AG09319 (cell line): ENCODE results near the gene DUSP12.

ENCODE experiments used
- DNase-seq: peaks from one replicate; pipeline ENCODE4 v3.0.0-alpha.2; 2010; ENCODE audit warnings: low read depth; ENCODE audit errors: extremely low read depth
- TF ChIP-seq, protein P1 (sequence below): IDR thresholded peaks from 2 replicates; pipeline ENCODE4 v1.5.1; 2011; ENCODE audit warnings: low read depth, mild to moderate bottlenecking, inconsistent platforms, low read length, moderate library complexity

The DUSP12 gene

DNA sequence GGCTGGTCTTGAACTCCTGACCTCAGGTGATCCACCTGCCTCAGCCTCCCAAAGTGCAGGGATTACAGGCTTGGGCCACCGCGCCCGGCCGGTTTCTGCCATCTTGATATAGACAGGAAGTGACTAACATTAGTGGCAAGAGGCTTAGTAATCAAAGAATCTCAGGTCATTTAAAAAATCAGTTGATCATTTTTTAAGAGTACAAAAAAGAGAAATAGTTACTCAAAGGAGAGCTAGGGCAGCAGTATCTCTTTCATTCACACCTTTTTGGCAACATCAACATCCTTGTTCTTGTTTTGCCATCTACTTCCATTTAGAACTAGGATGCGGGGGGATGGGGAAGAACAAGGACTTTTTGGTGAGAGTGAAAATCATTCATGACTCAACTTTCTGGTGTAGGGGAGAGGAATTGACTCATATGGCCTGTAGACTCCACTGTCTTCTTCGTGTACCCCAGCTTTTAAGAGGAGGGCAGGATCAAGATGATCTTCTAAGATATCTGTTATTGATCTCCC lies 19.5 kb upstream of the DUSP12 start:
- DNase-seq = no peak
- TF ChIP-seq, protein P1, sequence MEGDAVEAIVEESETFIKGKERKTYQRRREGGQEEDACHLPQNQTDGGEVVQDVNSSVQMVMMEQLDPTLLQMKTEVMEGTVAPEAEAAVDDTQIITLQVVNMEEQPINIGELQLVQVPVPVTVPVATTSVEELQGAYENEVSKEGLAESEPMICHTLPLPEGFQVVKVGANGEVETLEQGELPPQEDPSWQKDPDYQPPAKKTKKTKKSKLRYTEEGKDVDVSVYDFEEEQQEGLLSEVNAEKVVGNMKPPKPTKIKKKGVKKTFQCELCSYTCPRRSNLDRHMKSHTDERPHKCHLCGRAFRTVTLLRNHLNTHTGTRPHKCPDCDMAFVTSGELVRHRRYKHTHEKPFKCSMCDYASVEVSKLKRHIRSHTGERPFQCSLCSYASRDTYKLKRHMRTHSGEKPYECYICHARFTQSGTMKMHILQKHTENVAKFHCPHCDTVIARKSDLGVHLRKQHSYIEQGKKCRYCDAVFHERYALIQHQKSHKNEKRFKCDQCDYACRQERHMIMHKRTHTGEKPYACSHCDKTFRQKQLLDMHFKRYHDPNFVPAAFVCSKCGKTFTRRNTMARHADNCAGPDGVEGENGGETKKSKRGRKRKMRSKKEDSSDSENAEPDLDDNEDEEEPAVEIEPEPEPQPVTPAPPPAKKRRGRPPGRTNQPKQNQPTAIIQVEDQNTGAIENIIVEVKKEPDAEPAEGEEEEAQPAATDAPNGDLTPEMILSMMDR = no peak

DNA sequence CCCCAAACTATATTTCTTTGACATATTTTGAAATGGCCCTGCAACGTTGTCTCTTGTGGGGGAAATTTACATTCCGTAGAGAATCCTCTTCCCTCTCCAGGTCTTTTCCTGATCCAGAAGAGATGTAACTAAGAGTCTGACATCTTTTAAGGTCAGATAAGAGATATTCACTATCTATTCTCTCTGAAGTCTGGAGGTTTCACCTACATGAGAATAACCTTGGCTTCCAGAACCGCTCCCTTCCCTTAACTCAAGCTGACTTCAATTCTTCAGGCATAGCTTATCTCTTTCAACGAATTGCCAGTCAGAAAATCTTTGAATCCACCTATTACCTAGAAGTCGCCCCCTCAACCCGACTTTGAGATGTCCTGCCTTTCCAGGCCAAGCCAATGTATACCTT lies 18.3 kb upstream of the DUSP12 start:
- TF ChIP-seq, protein P1 = no peak
- DNase-seq = no peak

DNA sequence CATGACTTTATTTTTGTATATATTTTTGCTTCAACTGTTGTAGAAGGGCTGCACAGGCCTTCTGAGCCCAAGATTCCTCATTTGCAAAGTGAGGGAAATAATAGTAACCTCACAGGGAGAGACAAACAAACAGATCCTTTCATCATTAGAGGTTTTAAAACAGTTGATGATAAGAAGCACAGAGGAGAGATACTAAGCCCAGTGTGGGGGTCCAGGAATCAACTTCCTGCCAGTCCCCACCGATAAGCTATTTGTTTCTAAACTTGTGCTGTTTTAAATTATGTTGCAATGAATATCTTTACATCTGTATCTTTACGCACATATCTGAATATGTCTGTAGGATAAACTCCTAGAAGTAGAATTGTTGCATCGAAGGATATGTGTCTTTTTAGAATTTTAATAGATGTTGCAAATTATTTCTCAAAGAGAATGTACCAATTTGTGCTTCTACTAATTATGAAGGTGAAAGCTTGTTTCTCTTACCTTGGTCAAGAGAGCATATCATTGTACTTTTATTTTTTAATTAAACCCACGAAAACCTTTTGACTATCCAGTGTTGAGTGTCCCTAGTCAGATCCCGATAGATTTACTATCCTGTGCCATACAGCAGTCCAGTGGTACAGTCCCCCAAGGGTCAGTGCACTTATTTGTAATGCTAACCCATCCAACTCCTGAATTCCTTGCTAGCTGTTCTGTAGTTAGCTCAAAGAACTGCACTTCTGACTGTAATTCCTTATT lies 17.4 kb upstream of the DUSP12 start:
- TF ChIP-seq, protein P1 = no peak
- no peak for DNase-seq

DNA sequence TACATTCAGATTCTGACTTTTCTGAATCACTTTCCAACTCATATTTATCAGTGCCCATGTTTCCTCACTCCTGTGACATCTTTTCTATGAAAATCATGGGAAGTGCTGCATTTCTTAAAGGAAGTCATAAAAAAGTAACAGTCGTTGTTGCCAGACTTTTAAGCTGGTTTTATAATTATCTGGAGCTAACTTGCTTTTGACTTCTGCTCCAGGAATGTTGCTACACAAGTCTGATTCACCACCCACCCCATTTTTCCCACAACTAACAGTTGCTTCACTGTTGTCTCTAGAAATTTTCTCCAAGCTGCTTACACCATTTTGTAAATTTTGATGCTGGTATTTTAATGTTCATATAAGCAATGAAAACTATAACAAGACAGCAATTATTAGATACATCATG lies 16.1 kb upstream of the DUSP12 start:
- no peak for DNase-seq
- TF ChIP-seq, protein P1 = no peak

DNA sequence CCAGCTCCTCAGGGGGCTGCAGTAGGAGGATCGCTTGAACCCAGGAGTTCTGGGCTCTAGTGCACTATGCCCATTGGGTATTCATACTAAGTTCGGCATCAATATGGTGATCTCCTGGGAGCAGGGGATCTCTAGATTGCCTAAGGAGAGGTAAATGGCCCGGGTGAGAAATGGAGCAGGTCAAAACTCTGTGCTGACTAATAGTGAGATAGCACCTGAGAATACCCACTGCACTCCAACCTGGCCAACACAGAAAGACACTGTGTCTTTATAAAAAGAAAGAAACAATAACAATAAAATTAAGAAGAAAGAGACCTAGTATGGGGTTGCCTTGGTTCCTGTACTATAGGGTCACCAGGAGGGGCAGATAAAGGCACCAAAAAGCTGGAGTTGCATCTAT lies 13.7 kb upstream of the DUSP12 start:
- TF ChIP-seq, protein P1 = no peak
- no peak for DNase-seq

DNA sequence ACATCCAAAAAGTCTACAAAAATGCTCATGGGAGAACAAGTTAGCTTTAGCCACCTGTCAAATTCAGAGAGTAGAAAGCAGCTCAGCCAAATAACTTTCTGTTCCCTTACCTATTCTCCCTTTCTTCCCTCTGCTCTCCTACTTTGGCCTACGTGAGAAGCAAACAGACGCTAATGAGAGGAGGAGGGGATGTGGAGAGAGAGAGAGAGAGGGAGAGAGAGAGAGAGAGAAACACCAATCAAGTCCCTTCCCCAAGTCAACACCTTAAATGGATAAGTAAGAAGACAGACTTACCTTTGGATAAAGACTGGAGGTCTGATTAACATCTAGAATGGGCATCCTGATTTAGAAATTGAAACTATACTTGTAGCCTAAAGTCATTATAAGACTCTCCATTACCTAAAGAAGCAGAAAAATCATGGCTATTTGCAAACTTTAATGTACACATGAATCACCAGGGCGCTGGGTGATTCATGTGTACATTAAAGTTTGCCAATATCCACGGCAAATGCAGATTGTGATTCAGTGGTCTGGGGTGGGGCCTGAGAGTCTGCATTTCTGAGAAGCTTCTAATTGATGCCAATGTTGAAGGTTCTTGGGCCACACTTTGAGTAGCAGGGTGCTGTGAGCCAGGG lies 13.1 kb upstream of the DUSP12 start:
- DNase-seq = no peak
- TF ChIP-seq, protein P1 = no peak

DNA sequence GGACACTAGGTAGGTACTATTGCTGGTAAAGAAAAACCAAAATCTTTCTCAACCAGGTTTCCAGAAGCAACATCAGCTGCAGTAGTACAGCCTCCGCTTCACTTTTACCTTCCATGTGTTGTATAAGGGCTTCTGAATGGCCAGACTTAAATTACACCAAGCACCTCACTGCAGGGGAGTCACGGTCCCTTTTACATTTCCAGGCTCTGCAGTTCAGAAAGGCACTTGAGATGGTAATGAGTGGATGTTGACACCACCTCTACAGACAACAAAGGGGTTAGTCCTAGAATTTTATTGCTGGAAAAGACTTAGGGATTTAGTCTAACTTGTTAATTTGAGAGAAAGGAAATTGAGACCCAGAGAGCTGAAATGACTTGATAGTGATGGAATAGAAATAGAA lies 12.0 kb upstream of the DUSP12 start:
- TF ChIP-seq, protein P1 = no peak
- DNase-seq = no peak
